Osteoblast (primary cell): ENCODE results near the gene PFDN1. TPM values are rescaled to one million over a fixed set of nuclear protein-coding genes. Genes with fewer than 3 reads are reported as not detected.
"Not testable (repeated sequence)": the region's sequence is repeated elsewhere in the genome, so short reads cannot be mapped to it uniquely, and the experiment has no call there.

Source experiments
- DNase-seq: peaks from one replicate; pipeline ENCODE4 v3.0.0; 2011; ENCODE audit warnings: low spot score, mixed read lengths; ENCODE audit not compliant: insufficient read length; ENCODE audit errors: missing footprints
- H2AFZ ChIP-seq: 2 replicates; pipeline ENCODE4 v1.6.0; 2011; ENCODE audit warnings: mild to moderate bottlenecking, low read length
- H3K27ac ChIP-seq: 2 replicates; pipeline ENCODE4 v1.5.1; 2011; ENCODE audit warnings: mild to moderate bottlenecking, low read depth, low read length, moderate library complexity
- H3K27me3 ChIP-seq: 2 replicates; pipeline ENCODE4 v1.6.0; 2012; ENCODE audit warnings: mild to moderate bottlenecking, control low read depth, inconsistent platforms, low read length, moderate library complexity; ENCODE audit not compliant: insufficient read depth
- H3K36me3 ChIP-seq: 2 replicates; pipeline ENCODE4 v1.5.1; 2011; ENCODE audit warnings: mild to moderate bottlenecking, low read length, control low read depth, moderate library complexity; ENCODE audit not compliant: insufficient read depth
- H3K4me1 ChIP-seq: 2 replicates; pipeline ENCODE4 v1.5.1; 2011; ENCODE audit warnings: mild to moderate bottlenecking, low read length, control low read depth, moderate library complexity; ENCODE audit not compliant: insufficient read depth
- H3K4me2 ChIP-seq: 2 replicates; pipeline ENCODE4 v1.6.0; 2011; ENCODE audit warnings: mild to moderate bottlenecking, low read length; ENCODE audit not compliant: insufficient read depth
- H3K4me3 ChIP-seq: fragments of 200-600 bp; sonication (generic); 3 replicates; pipeline ENCODE4 v1.5.1; 2012; ENCODE audit warnings: mild to moderate bottlenecking, low read length, inconsistent platforms; ENCODE audit not compliant: insufficient read depth
- H3K79me2 ChIP-seq: 2 replicates; pipeline ENCODE4 v1.6.0; 2012; ENCODE audit warnings: mild to moderate bottlenecking, low read length, control low read depth, inconsistent platforms; ENCODE audit not compliant: insufficient read depth
- H3K9me3 ChIP-seq: 2 replicates; pipeline ENCODE4 v1.5.1; 2011; ENCODE audit warnings: low read depth, low read length, control low read depth
- H4K20me1 ChIP-seq: 2 replicates; pipeline ENCODE4 v1.6.0; 2012; ENCODE audit warnings: mild to moderate bottlenecking, low read length, control low read depth; ENCODE audit not compliant: insufficient read depth
- total RNA-seq: library from RNA; depleted of rRNA; stranded (reverse); fragments of >200 nt; gene quantifications from 2 replicates; pipeline ENCODE4 v1.2.3, GENCODE V29; 2012
- TF ChIP-seq, protein P1 (sequence below): IDR thresholded peaks from 2 replicates; pipeline ENCODE4 v1.5.1; 2011; ENCODE audit warnings: mild to moderate bottlenecking, low read depth, low read length, moderate library complexity; ENCODE audit errors: extremely low read depth

The PFDN1 gene
- total RNA-seq, 1 donor = 65.9 TPM

DNA sequence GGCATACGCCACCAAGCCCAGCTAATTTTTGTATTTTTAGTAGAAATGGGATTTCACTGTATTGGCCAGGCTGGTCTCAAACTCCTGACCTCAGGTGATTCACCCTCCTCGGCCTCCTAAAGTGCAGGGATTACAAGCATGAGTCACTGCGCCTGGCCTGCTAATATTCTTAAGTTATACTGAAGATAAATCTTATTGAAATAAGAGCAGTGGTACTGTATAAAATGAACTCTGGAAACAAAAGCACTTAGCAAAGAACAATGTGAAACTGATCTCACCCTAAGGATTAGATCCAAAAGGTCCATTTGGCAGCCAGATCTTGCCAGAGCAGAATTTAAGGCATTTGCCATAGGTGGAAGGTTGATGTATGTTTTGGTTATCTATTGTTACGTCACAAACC lies 100.8 kb downstream of the PFDN1 start:
- DNase-seq = no peak
- TF ChIP-seq, protein P1, sequence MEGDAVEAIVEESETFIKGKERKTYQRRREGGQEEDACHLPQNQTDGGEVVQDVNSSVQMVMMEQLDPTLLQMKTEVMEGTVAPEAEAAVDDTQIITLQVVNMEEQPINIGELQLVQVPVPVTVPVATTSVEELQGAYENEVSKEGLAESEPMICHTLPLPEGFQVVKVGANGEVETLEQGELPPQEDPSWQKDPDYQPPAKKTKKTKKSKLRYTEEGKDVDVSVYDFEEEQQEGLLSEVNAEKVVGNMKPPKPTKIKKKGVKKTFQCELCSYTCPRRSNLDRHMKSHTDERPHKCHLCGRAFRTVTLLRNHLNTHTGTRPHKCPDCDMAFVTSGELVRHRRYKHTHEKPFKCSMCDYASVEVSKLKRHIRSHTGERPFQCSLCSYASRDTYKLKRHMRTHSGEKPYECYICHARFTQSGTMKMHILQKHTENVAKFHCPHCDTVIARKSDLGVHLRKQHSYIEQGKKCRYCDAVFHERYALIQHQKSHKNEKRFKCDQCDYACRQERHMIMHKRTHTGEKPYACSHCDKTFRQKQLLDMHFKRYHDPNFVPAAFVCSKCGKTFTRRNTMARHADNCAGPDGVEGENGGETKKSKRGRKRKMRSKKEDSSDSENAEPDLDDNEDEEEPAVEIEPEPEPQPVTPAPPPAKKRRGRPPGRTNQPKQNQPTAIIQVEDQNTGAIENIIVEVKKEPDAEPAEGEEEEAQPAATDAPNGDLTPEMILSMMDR = no peak
- Histone ChIP-seq H3K27me3 (no peaks in the 10 kb centered on the region), H3K79me2 (peaks cover 20% of the 10 kb centered on the region), H4K20me1 (no peaks in the 10 kb centered on the region), H3K9me3 (no peaks in the 10 kb centered on the region), H3K4me2 (peak overlapping the region; percentile 20), H3K36me3 (no peaks in the 10 kb centered on the region), H3K27ac (no peak overlapping the region), H3K4me1 (peaks cover 13% of the 10 kb centered on the region), H3K4me3 (no peak overlapping the region), H2AFZ (no peak overlapping the region)

DNA sequence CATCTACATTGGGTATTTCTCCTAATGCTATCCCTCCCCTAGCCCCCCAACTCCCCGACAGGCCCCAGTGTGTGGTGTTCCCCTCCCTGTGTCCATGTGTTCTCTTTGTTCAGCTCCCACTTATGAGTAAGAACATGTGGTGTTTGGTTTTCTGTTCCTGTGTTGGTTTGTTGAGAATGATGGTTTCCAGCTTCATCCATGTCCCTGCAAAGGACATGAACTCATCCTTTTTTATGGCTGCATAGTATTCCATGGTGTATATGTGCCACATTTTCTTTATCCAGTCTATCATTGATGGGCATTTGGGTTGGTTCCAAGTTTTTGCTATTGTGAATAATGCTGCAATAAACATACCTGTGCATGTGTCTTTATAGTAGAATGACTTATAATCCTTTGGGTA lies 104.0 kb downstream of the PFDN1 start:
- H3K36me3 ChIP-seq, H2AFZ ChIP-seq, H4K20me1 ChIP-seq, H3K9me3 ChIP-seq, H3K4me3 ChIP-seq, H3K27me3 ChIP-seq, H3K4me2 ChIP-seq, DNase-seq, H3K4me1 ChIP-seq, H3K27ac ChIP-seq: not testable (repeated sequence)
- peaks cover 20% of the 10 kb centered on the region for H3K79me2 ChIP-seq

DNA sequence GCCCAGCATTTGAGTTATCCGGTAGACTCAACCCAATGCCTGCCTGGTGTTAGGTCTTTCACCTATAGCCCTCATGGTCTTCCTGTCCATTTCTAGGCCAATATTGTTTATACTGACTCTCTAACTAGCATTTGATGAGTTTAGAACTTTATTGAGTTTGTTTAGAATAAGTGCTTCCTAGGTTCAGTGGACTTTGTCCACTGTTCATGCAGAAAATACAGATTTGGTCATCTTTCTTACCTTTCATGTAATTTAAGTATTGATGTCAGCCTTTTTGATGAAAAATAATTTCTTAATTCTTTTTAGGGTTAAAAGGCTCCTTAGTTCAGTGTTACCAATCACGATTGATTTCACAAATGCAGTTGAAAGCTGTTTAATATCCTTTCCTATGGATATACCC lies 105.9 kb downstream of the PFDN1 start:
- Histone ChIP-seq H3K27me3 (no peaks in the 10 kb centered on the region), H3K4me2 (no peak overlapping the region), H3K4me1 (peaks cover under 1% of the 10 kb centered on the region), H4K20me1 (no peaks in the 10 kb centered on the region), H2AFZ (no peak overlapping the region), H3K79me2 (peaks cover 31% of the 10 kb centered on the region), H3K9me3 (no peaks in the 10 kb centered on the region), H3K27ac (no peak overlapping the region), H3K36me3 (no peaks in the 10 kb centered on the region), H3K4me3 (no peak overlapping the region)
- TF ChIP-seq, protein P1 = no peak
- no peak for DNase-seq

DNA sequence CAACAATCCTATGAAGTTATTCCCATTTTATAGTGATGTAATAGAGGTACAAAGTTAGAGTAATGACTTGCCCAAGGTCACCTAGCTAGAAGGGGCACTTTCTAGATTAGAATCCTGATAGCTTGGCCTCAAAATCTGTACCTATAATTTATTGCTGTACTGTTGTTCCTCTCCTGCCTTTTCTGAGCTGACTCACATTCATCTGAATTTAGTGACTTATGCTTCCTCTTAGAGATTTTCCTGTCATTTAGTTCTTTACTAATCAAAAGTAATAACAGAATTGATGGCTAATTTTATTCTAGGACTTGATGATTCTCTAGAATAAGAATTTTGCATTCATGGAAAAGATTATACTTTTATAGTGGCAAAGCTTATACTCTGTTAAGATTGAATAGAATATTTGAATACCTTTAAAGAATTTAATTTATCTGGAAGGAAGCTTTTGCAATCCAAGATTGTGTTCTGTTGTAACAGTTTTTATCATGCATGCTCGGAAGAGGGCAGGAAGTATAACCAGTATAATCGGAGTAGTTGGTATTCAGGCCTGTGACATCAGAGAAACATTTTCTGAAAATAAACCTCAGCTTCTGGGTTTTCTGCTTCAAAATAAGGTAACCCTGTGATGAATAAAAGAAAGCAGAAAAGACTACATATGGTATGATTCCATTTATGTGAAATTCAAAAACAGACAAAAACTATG lies 106.6 kb downstream of the PFDN1 start:
- Histone ChIP-seq H3K79me2 (peaks cover 36% of the 10 kb centered on the region), H2AFZ (no peak overlapping the region), H3K4me3 (no peak overlapping the region), H3K9me3 (no peaks in the 10 kb centered on the region), H3K4me1 (no peaks in the 10 kb centered on the region), H3K36me3 (no peaks in the 10 kb centered on the region), H3K27me3 (no peaks in the 10 kb centered on the region), H3K27ac (no peak overlapping the region), H4K20me1 (no peaks in the 10 kb centered on the region), H3K4me2 (no peak overlapping the region)
- TF ChIP-seq, protein P1 = no peak
- no peak for DNase-seq

Other genes with a start within 250 kb of the PFDN1 start
- gene PURA, start 189.0 kb downstream of the PFDN1 start, total RNA-seq = 29.7 and 30.1 TPM in 2 replicates
- gene IGIP, start 177.2 kb downstream of the PFDN1 start, total RNA-seq = 10.5 and 13.0 TPM in 2 replicates
- gene CYSTM1, start 127.9 kb downstream of the PFDN1 start, total RNA-seq = 24.2 and 27.9 TPM in 2 replicates
- gene HBEGF, start 43.5 kb upstream of the PFDN1 start, total RNA-seq = 1.8 and 2.5 TPM in 2 replicates
- gene SLC4A9, start 57.1 kb upstream of the PFDN1 start, total RNA-seq = not detected in 2 replicates
- gene ANKHD1, start 98.7 kb upstream of the PFDN1 start, total RNA-seq = 81.1 and 87.8 TPM in 2 replicates
- 3.8 and 4.7 TPM in 2 replicates for gene EIF4EBP3, start 244.6 kb upstream of the PFDN1 start, total RNA-seq